ENCODE measurements around the gene TXNRD1.

TXNRD1 gene

GRCh38 chr12:104220931-104221330 lies 5.4 kb downstream of the TXNRD1 start:
- no peak for TF ChIP-seq CTCF (IDR thresholded peaks at IDR 0.05; ENCODE audit: low read depth, low read length)
- no peak for DNase-seq (ENCODE audit: low read depth in 2 of 2)
- no peak overlapping the region for H3K4me3 ChIP-seq (replicated peaks in 1 of 2; ENCODE audit: low read depth in 2 of 2, low read length in 2 of 2)

DNA sequence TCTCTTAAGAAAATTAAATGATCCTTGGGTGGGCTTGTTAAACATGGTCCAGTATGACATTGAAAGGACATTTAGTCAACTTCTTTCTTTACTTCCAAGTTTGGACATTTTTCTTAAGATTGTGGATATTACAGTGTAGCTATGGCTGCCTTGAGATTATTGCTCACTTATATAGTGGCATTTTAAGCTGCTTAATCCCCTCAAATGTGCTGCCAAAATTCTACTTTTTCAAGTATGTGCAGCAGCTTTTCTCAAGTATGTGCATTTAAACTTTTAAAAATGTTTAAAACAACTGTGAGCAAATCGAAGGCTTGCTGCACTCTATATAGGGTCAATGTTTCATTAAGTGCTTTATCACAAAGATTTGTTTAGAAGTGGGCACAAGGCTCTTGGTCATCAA lies 7.4 kb downstream of the TXNRD1 start:
- no peak for DNase-seq (ENCODE audit: low read depth in 2 of 2)
- no peak for TF ChIP-seq CTCF (IDR thresholded peaks at IDR 0.05; ENCODE audit: low read depth, low read length)
- H3K4me3 ChIP-seq (replicated peaks in 1 of 2; ENCODE audit: low read depth in 2 of 2, low read length in 2 of 2) = no peak overlapping the region

- H3K4me3 ChIP-seq (replicated peaks in 1 of 2; ENCODE audit: low read depth in 2 of 2, low read length in 2 of 2) = no peak overlapping the region
- no peak for DNase-seq (ENCODE audit: low read depth in 2 of 2)
- no peak for TF ChIP-seq CTCF (IDR thresholded peaks at IDR 0.05; ENCODE audit: low read depth, low read length)
These were observed 8.1 kb downstream of the TXNRD1 start for GRCh38 chr12:104223712-104224111.

- no peak for TF ChIP-seq CTCF (IDR thresholded peaks at IDR 0.05; ENCODE audit: low read depth, low read length)
- DNase-seq (ENCODE audit: low read depth in 2 of 2) = peak; percentile 51 to 82
- no peak overlapping the region for H3K4me3 ChIP-seq (replicated peaks in 1 of 2; ENCODE audit: low read depth in 2 of 2, low read length in 2 of 2)
These were observed 11.1 kb downstream of the TXNRD1 start for GRCh38 chr12:104226672-104227071.

DNA sequence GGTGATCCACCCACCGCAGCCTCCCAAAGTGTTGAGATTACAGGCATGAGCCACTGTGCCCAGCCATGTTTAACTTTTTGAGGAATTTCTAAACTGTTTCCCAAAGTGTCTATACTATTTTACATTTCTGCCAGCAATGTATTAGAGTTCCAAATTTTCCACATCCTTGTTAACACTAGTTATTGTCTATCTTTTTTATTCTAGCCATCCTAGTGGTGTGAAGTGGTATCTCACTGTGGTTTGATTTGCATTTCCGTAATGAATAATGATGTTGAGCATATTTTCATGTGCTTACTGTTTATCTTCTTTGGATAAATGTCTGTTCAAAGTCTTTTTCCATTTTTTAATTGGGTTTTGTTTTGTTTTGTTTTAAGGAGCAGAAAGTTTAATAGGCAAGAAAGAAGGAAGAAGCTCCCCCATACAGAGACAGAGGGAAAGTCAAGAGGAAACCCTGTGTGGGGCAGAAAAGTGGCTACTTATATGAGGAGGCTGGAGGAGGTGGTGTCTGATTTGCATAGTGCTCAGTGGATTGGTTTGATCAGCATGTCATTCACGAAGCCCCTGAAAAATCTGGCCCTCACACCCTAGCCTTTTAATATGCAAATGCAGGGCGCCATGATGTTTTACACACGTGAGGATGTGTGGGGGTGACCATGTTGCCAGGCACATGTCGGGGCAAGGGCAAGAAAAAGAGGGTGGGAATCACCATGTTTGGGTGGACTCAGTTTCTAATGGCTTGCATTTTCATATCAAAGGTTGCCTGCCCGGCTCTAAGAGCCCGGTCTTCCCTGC lies 14.9 kb downstream of the TXNRD1 start:
- peak; percentile 22 for TF ChIP-seq CTCF (IDR thresholded peaks at IDR 0.05; ENCODE audit: low read depth, low read length)
- no peak overlapping the region for H3K4me3 ChIP-seq (replicated peaks in 1 of 2; ENCODE audit: low read depth in 2 of 2, low read length in 2 of 2)
- no peak for DNase-seq (ENCODE audit: low read depth in 2 of 2)

GRCh38 chr12:104232609-104233280 lies 17.2 kb downstream of the TXNRD1 start:
- TF ChIP-seq CTCF (IDR thresholded peaks at IDR 0.05; ENCODE audit: low read depth, low read length) = no peak
- no peak overlapping the region for H3K4me3 ChIP-seq (replicated peaks in 1 of 2; ENCODE audit: low read depth in 2 of 2, low read length in 2 of 2)
- no peak for DNase-seq (ENCODE audit: low read depth in 2 of 2)

All from cardiac fibroblast (primary cell).